Measurements from ENCODE around the gene C22orf31.

C22orf31 gene

GRCh38 chr22:29096736-29097669 is 35.4 kb upstream of the C22orf31 start:
- Histone ChIP-seq H3F3A (ENCODE audit: control insufficient read depth, insufficient read depth) (no peaks in the 10 kb centered on the region), H3K79me2 (ENCODE audit: control insufficient read depth, low read length) (no peaks in the 10 kb centered on the region), H3K4me1 (ENCODE audit: control insufficient read depth, low read length) (no peaks in the 10 kb centered on the region), H3K27ac (ENCODE audit: low read depth, low read length) (no peak overlapping the region), H3K4me3 (ENCODE audit: low read length) (no peak overlapping the region), H3K27me3 (ENCODE audit: control insufficient read depth, low read length) (peaks cover 28% of the 10 kb centered on the region), H3K4me2 (ENCODE audit: low read length) (no peak overlapping the region), H3K36me3 (ENCODE audit: control insufficient read depth, low read length) (no peaks in the 10 kb centered on the region), H4K20me1 (ENCODE audit: control insufficient read depth, insufficient read depth, low read depth, low read length) (no peaks in the 10 kb centered on the region), H3K9me3 (ENCODE audit: control insufficient read depth, insufficient read depth, low read length) (no peaks in the 10 kb centered on the region), H3K9me2 (replicated peaks; ENCODE audit: control insufficient read depth, low read length) (no peaks in the 10 kb centered on the region)
- no peak for TF ChIP-seq EZH2phosphoT487 (IDR thresholded peaks at IDR 0.05; ENCODE audit: borderline replicate concordance, low read length)
- TF ChIP-seq CTCF (IDR thresholded peaks at IDR 0.05; ENCODE audit: low read depth, low read length, poor library complexity, severe bottlenecking) = no peak

- H3K36me3 ChIP-seq (ENCODE audit: control insufficient read depth, low read length) = no peaks in the 10 kb centered on the region
- no peaks in the 10 kb centered on the region for H3F3A ChIP-seq (ENCODE audit: control insufficient read depth, insufficient read depth)
- H3K4me2 ChIP-seq (ENCODE audit: low read length) = no peak overlapping the region
- no peak overlapping the region for H3K4me3 ChIP-seq (ENCODE audit: low read length)
- no peaks in the 10 kb centered on the region for H3K79me2 ChIP-seq (ENCODE audit: control insufficient read depth, low read length)
- no peaks in the 10 kb centered on the region for H4K20me1 ChIP-seq (ENCODE audit: control insufficient read depth, insufficient read depth, low read depth, low read length)
- H3K27me3 ChIP-seq (ENCODE audit: control insufficient read depth, low read length) = peaks cover 30% of the 10 kb centered on the region
- H3K9me3 ChIP-seq (ENCODE audit: control insufficient read depth, insufficient read depth, low read length) = no peaks in the 10 kb centered on the region
- H3K4me1 ChIP-seq (ENCODE audit: control insufficient read depth, low read length) = no peaks in the 10 kb centered on the region
- H3K9me2 ChIP-seq (replicated peaks; ENCODE audit: control insufficient read depth, low read length) = no peaks in the 10 kb centered on the region
- H3K27ac ChIP-seq (ENCODE audit: low read depth, low read length) = no peak overlapping the region
- TF ChIP-seq CTCF (IDR thresholded peaks at IDR 0.05; ENCODE audit: low read depth, low read length, poor library complexity, severe bottlenecking) (no peak), EZH2phosphoT487 (IDR thresholded peaks at IDR 0.05; ENCODE audit: borderline replicate concordance, low read length) (no peak)
Observed at GRCh38 chr22:29095459-29095858, 33.8 kb upstream of the C22orf31 start.

GRCh38 chr22:29093501-29094300 is 32.1 kb upstream of the C22orf31 start:
- H3K9me2 ChIP-seq (replicated peaks; ENCODE audit: control insufficient read depth, low read length) = no peaks in the 10 kb centered on the region
- no peaks in the 10 kb centered on the region for H3K79me2 ChIP-seq (ENCODE audit: control insufficient read depth, low read length)
- H3K4me1 ChIP-seq (ENCODE audit: control insufficient read depth, low read length) = no peaks in the 10 kb centered on the region
- H3K9me3 ChIP-seq (ENCODE audit: control insufficient read depth, insufficient read depth, low read length) = no peaks in the 10 kb centered on the region
- H3F3A ChIP-seq (ENCODE audit: control insufficient read depth, insufficient read depth) = no peaks in the 10 kb centered on the region
- H4K20me1 ChIP-seq (ENCODE audit: control insufficient read depth, insufficient read depth, low read depth, low read length) = no peaks in the 10 kb centered on the region
- H3K36me3 ChIP-seq (ENCODE audit: control insufficient read depth, low read length) = no peaks in the 10 kb centered on the region
- no peak overlapping the region for H3K27ac ChIP-seq (ENCODE audit: low read depth, low read length)
- TF ChIP-seq EZH2phosphoT487 (IDR thresholded peaks at IDR 0.05; ENCODE audit: borderline replicate concordance, low read length) (no peak), CTCF (IDR thresholded peaks at IDR 0.05; ENCODE audit: low read depth, low read length, poor library complexity, severe bottlenecking) (no peak)
- H3K4me2 ChIP-seq (ENCODE audit: low read length) = no peak overlapping the region
- H3K27me3 ChIP-seq (ENCODE audit: control insufficient read depth, low read length) = peaks cover 33% of the 10 kb centered on the region
- no peak overlapping the region for H3K4me3 ChIP-seq (ENCODE audit: low read length)

Data from DOHH2 (cell line).